GM21717 (cell line): ENCODE data around the gene EZH2.

Source experiments
- ATAC-seq: cut with Tn5 transposase; IDR thresholded peaks from one replicate; pipeline ENCODE4 v1.9.1; 2021; ENCODE audit warnings: mild to moderate bottlenecking, moderate library complexity; ENCODE audit not compliant: unreplicated experiment

EZH2 gene

GRCh38 chr7:148856891-148857290, 27.2 kb downstream of the EZH2 start:
- peak; percentile 53 for ATAC-seq

DNA sequence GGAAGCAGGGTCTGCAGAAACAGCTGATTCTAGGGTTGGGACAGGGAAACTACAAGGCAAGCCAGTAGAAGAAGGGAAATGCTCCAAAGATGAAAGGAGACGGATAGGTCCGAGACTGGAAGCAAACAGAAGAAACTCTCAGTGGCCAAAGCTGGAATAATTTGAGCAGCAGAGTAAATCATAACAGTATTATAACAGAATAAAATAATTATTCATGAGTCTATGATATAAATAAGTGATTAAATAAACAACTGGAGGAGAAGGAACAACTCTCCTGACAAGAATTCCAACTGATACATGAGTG, 27.6 kb downstream of the EZH2 start:
- ATAC-seq = no peak

DNA sequence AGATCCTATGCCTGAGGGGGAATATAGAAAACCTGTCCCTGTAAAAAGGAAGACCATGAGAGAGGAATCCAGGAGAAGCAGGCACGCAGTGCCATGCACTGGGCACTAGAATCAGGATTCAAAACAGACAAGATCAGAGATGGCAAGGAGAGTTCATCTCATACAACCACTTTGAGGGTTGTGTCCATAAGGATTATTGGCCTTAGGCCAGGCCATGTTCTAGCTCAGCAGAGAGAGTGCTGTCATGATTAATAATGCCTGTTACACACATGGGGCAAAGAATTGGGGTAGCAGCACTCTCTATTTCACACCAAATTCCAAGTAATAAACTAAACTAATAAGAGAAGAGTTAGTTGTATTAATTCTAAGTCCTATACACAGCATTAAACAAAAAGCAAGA, 29.1 kb downstream of the EZH2 start:
- no peak for ATAC-seq

- ATAC-seq = no peak
Measured at GRCh38 chr7:148852272-148852671, 31.8 kb downstream of the EZH2 start.

DNA sequence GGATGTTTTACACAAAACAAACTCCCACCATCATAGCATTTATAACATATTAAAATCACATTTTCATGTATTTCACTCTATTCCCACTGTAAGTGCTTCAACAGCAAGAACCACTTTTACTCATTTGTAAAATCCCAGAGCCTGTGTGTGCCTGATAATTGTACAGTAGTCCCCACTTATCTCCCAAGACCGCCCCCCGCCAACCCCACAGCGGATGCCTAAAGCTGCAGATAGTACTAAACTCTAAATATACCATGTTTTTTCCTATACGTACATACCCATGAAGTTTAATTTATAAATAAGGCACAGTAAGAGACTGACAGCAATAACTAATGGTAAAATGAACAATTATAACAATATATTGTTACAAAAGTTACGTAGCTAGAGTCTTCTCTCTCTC, 33.5 kb downstream of the EZH2 start:
- no peak for ATAC-seq

GRCh38 chr7:148849393-148850098, 34.5 kb downstream of the EZH2 start:
- ATAC-seq = no peak

- no peak for ATAC-seq
Measured at GRCh38 chr7:148847815-148848734, 36.0 kb downstream of the EZH2 start.

GRCh38 chr7:148838905-148839304, 45.2 kb downstream of the EZH2 start:
- no peak for ATAC-seq

DNA sequence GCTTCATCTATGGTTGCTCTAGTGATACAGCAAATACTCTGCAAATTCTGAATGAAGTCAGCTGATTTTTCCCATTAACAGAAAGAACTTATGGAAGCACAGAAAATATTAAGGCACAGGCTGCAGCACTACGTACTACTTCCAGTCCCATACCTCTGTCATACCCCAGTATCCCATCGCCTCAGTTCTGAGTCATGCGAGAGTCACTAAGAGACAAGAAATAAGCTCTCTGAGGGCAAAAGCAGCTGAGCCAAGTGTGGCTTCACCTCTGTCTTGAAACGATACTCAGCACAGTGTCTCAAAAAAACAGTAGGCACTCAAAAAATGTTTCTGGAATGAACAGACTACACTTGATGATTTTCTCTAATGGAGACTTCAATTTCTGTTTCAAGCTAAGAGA, 48.2 kb downstream of the EZH2 start:
- no peak for ATAC-seq

- ATAC-seq = no peak
Measured at GRCh38 chr7:148834605-148835004, 49.5 kb downstream of the EZH2 start.

GRCh38 chr7:148831782-148832181, 52.3 kb downstream of the EZH2 start:
- no peak for ATAC-seq

- ATAC-seq = no peak
Measured at GRCh38 chr7:148830897-148831692, 53.0 kb downstream of the EZH2 start.

- ATAC-seq = no peak
Measured at GRCh38 chr7:148828965-148829364, 55.1 kb downstream of the EZH2 start.

DNA sequence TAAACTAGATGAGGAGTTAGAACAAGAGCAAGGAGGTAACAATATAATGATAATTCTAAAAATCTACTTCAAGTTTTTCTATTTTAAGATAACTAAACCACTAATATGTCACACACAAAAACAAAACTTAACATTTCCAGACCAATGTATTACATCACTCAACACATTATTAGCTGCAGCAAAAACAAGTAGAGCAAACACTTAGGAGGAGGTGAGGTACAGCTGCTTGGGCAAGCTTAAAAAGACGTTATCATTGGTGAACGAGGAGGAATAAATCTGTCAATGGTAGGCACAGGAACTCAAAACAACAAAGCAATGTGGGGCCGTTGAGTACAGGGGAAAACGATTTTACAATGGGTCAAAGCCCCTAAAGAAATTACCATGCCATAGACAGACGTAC, 58.8 kb downstream of the EZH2 start:
- no peak for ATAC-seq

DNA sequence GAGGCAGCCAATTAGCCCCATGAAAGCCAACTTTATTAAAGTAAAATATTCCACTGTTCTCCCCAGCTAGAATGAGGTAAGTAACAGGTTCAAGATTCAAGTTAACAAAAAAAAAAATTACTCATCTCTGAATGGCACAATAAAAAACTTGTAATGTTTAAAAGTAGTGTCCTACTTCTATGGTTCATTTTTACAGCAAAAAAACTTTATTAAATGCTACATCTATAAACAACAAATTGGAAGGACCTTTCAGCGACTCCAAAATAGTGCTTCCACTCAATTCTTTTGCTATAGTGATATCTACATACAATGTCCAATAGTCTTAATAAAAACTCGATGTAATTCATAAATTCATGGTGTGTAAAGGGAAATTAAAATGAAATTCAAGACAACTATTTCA, 59.2 kb downstream of the EZH2 start:
- ATAC-seq = no peak

DNA sequence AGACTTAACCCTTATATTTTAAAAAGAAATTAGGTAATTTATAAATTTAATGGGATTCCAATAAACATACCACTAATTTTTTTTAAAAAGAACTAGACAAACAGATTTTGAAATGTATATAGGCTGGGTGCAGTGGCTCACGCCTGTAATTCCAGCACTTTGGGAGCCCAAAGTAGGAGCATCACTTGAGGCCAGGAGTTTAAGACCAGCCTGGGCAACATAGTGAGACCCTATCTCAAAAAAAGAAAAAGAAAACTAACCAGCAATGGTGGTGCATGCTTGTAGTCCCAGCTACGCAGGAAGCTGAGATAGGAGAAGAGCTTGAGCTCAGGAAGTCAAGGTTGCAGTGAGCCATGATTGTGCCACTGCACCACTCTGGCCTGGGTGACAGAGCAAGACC, 62.7 kb downstream of the EZH2 start:
- ATAC-seq = no peak

DNA sequence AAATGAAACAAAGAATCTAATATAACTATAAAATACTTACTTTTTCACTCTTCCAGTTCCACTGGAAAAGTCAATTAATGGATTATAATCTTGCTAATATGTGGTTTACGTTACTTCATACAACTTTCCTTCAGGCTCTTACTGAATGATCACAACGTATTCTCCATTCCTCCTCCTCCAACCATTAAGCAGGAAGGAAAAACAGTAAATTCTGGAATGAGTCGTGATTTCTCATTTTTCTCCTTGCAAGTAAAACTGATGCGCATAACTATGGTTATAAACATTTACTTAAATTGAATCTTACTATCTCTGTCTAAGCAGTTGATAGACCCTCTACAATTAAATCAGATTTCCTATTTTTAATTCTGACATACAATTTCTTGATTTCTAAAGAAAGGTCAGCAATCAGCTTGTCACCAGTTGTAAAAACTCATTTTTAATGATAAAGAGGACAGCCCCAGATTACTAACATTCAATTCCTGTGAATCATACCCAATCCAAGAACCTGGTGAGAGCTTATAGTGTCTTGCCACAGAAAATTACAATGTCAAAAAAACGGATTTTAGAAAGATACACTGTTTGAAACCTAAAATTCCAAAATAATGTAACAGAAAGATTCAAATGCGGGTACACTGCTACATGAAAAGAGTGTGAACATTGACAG, 64.3 kb downstream of the EZH2 start:
- ATAC-seq = no peak

GRCh38 chr7:148815612-148816011, 68.5 kb downstream of the EZH2 start:
- ATAC-seq = no peak

- ATAC-seq = no peak
Measured at GRCh38 chr7:148814922-148815559, 69.0 kb downstream of the EZH2 start.

GRCh38 chr7:148813890-148814289, 70.2 kb downstream of the EZH2 start:
- no peak for ATAC-seq

DNA sequence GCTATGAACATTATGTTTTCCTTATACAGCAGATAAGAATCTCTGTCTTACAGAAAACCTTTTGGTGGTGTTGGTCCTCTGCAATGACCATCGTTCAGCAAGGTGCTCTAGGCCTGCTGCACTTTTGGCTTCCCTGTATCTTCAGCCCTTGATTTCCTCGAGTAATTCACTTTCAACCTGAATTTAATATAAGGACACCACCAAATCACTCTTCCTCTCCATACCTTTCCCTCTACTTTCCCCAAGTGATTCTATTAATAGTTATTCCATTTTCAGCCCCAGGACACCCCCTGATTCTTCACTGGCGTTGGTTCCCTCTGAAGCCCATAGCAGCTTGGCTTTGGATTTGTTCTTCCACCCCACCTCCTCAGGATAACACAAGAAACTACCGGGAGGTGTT, 72.2 kb downstream of the EZH2 start:
- ATAC-seq = no peak
